Measurements from ENCODE around the gene STARD8. TPM values are rescaled to one million over a fixed set of nuclear protein-coding genes. Genes with fewer than 3 reads are reported as not detected.
"Not testable (repeated sequence)": the region's sequence is repeated elsewhere in the genome, so short reads cannot be mapped to it uniquely, and the experiment has no call there.

The STARD8 gene
- total and polyA plus RNA-seq, 2 donors (not counting 3 experiments of a cell fraction or from before 2014, with no cell fraction given) = 6.8 to 14.8 TPM

- Histone ChIP-seq H3K36me3 (ENCODE audit: control insufficient read depth in 2 of 2, extremely low read depth in 1 of 2, insufficient read depth in 2 of 2, low read length in 2 of 2) (no peaks in the 10 kb centered on the region), H2AFZ (ENCODE audit: low read depth, low read length) (no peak overlapping the region), H3K9me3 (replicated peaks; ENCODE audit: control insufficient read depth, insufficient read depth, low read length) (no peaks in the 10 kb centered on the region), H3K27ac (ENCODE audit: insufficient read depth, low read depth, low read length) (no peak overlapping the region), H3K27me3 (ENCODE audit: control insufficient read depth in 2 of 2, insufficient read depth in 2 of 2, low read length in 2 of 2) (no peaks in the 10 kb centered on the region), H3K4me3 (replicated peaks in 1 of 3; ENCODE audit: insufficient read depth in 1 of 3, low read depth in 1 of 3, low read length in 3 of 3) (no peak overlapping the region), H3K4me1 (ENCODE audit: control insufficient read depth, extremely low read depth, insufficient read depth, low read length) (peaks cover 5% of the 10 kb centered on the region), H4K20me1 (replicated peaks; ENCODE audit: control insufficient read depth, extremely low read depth, insufficient read depth, low read length) (no peaks in the 10 kb centered on the region), H3K9me1 (replicated peaks; ENCODE audit: control insufficient read depth, extremely low read depth, insufficient read depth, low read length) (no peaks in the 10 kb centered on the region), H3K4me2 (ENCODE audit: insufficient read depth, low read length) (no peak overlapping the region), H3K79me2 (ENCODE audit: control insufficient read depth, insufficient read depth, low read length) (no peaks in the 10 kb centered on the region), H3K9ac (replicated peaks; ENCODE audit: extremely low read depth, insufficient read depth, low read length) (no peak overlapping the region)
- FAIRE-seq (no peak), DNase-seq (ENCODE audit: low read depth, low spot score) (no peak)
- POLR2A ChIA-PET = no interaction called here
- TF ChIP-seq CTCF (IDR thresholded peaks at IDR 0.05; ENCODE audit: extremely low read depth in 1 of 2, insufficient read depth in 1 of 2, low read depth in 1 of 2, low read length in 2 of 2) (no peak), MAX (IDR thresholded peaks at IDR 0.05; ENCODE audit: insufficient read depth, insufficient read length) (no peak), GATA2 (IDR thresholded peaks at IDR 0.05; ENCODE audit: insufficient read depth, insufficient read length, low read depth, low read length) (no peak), POLR2AphosphoS5 (IDR thresholded peaks at IDR 0.05; ENCODE audit: insufficient read depth, low read depth, low read length) (no peak), EZH2 (IDR thresholded peaks at IDR 0.05; ENCODE audit: borderline replicate concordance, low read depth, low read length, severe bottlenecking) (no peak), POLR2A (IDR thresholded peaks at IDR 0.05; ENCODE audit: low read depth, low read length) (no peak), MYC (IDR thresholded peaks at IDR 0.05; ENCODE audit: low read depth, low read length) (no peak), FOS (IDR thresholded peaks at IDR 0.05; ENCODE audit: borderline replicate concordance, insufficient read depth, low read length) (no peak)
- dilution Hi-C loops (cut with MboI; ENCODE audit: extremely low pct_ligation_motif_present, low sequenced_read_pairs) = no loop called here
- BruUV-seq (replicated peaks) = no TSS peak
- CTCF ChIA-PET = no interaction called here
- intact Hi-C loops (cut with micrococcal nuclease) = no loop called here
These were observed 7.2 kb downstream of the STARD8 start for GRCh38 chrX:68654693-68655092.

GRCh38 chrX:68656473-68656872 lies 9.0 kb downstream of the STARD8 start:
- H3K9me1 ChIP-seq (replicated peaks; ENCODE audit: control insufficient read depth, extremely low read depth, insufficient read depth, low read length); H3K36me3 ChIP-seq (ENCODE audit: control insufficient read depth in 2 of 2, extremely low read depth in 1 of 2, insufficient read depth in 2 of 2, low read length in 2 of 2); H3K4me3 ChIP-seq (replicated peaks in 1 of 3; ENCODE audit: insufficient read depth in 1 of 3, low read depth in 1 of 3, low read length in 3 of 3); H3K4me1 ChIP-seq (ENCODE audit: control insufficient read depth, extremely low read depth, insufficient read depth, low read length); H3K27ac ChIP-seq (ENCODE audit: insufficient read depth, low read depth, low read length); intact Hi-C loops (cut with micrococcal nuclease); H4K20me1 ChIP-seq (replicated peaks; ENCODE audit: control insufficient read depth, extremely low read depth, insufficient read depth, low read length); H3K79me2 ChIP-seq (ENCODE audit: control insufficient read depth, insufficient read depth, low read length); H3K9me3 ChIP-seq (replicated peaks; ENCODE audit: control insufficient read depth, insufficient read depth, low read length); H3K9ac ChIP-seq (replicated peaks; ENCODE audit: extremely low read depth, insufficient read depth, low read length); H3K27me3 ChIP-seq (ENCODE audit: control insufficient read depth in 2 of 2, insufficient read depth in 2 of 2, low read length in 2 of 2); H3K4me2 ChIP-seq (ENCODE audit: insufficient read depth, low read length); CTCF ChIA-PET; BruUV-seq (replicated peaks); FAIRE-seq; H2AFZ ChIP-seq (ENCODE audit: low read depth, low read length); DNase-seq (ENCODE audit: low read depth, low spot score); dilution Hi-C loops (cut with MboI; ENCODE audit: extremely low pct_ligation_motif_present, low sequenced_read_pairs); POLR2A ChIA-PET: not testable (repeated sequence)
